ENCODE measurements around the gene PDIA6.
"Not testable (repeated sequence)": the region's sequence is repeated elsewhere in the genome, so short reads cannot be mapped to it uniquely, and the experiment has no call there.

The PDIA6 gene

DNA sequence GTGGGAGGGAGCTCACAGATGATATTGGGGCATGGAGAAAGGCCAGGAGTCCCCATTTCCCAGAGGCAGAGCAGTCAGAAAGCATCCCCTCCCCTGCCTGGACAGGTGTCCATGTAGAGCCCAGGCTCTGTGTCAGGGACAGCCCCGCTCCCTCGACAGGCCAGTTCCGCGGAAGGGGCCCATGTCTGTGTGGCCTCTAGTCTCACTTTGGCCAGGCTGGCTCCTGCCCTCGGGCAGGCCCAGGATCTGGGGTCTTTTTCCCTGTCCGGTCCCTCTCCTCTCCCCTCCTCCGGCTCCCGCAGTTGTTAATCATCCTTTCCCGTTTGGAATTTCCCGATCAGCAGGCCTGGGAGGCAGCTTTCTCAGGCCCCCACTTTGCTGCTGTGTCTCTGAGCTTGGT is 20.4 kb upstream of the PDIA6 start:
- DNase-seq (ENCODE audit: low read depth in 2 of 2) = no peak

GRCh38 chr2:10832203-10832936 is 19.8 kb upstream of the PDIA6 start:
- DNase-seq (ENCODE audit: low read depth in 2 of 2) = peak; percentile 63 to 78

GRCh38 chr2:10831400-10831985 is 18.9 kb upstream of the PDIA6 start:
- no peak for DNase-seq (ENCODE audit: low read depth in 2 of 2)

DNA sequence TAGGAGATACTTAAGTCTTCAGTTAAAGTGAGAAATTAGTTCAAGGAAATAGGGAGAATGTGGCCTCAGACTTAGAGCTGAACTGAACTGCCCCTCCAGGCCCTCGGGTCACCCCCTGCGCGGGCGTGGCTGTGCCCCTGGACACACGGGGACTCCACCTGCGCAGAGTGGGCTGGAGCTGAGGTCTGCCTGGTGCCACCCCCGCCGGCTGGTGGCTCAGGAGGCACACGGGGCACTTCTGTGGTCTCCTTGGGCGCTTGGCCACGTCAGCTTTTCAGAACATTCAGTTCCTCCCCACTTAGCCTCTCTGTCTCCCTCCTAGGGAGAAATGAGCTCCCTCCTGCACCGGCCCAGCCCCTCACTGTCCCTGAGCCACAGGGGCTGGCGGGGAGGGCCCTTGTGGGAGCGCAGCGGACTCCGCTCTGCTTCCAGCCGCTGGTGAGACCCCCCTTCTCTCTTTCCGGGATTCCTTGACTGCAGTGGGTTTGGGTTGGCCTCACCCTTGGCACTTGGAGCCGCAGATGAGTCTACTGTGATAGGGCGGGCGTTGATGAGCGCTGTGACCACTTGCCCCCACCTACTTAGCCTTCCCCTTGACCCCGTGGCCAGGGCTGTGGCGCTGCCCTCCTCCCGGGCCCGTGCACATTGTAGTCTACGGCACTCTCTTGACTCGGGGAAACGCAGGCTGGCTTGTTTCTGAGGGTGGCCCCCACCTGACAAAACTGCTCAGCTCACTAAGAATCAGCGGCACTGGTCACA is 18.2 kb upstream of the PDIA6 start:
- DNase-seq (ENCODE audit: low read depth in 2 of 2) = no peak

DNA sequence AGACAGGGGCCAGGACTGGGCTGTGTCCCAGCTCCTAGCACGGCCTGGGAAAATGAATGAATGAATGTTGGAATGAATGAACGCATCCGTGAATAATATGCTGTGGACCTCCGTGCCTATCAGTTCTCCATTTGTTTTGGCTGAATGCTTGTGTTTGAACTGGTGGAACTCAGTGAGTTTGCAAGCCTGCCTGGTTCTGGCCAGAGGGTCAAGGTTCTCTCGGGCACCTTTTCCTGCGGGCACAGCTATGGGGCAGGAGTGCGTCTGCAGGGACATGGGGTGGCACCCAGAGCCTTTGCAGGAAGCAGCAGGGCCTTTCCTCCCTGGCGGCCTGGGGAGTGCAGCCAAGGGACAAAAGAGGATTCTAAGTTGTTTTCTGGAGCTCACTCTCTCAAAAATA is 17.6 kb upstream of the PDIA6 start:
- DNase-seq (ENCODE audit: low read depth in 2 of 2) = no peak

DNA sequence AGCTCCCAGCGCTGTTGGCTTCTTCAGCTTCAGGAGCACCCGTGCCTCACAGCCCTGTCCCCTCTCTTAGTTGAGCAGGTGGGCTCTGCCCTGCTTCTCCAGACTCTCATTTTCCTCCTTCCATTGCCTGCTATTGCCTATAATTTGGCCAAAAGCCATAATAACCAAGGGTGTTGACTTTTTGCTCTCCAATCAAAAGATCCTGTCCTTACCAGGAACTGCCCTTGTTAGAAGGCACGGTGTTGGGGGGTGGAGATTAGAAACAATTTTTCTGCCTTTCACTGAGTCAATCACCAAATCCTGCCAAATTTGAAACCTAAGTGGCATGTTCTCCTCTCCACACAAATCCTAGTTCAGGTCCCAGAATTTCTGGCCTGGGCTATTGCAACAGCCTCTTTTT is 16.7 kb upstream of the PDIA6 start:
- DNase-seq (ENCODE audit: low read depth in 2 of 2) = no peak

- no peak for DNase-seq (ENCODE audit: low read depth in 2 of 2)
These were observed 15.8 kb upstream of the PDIA6 start for GRCh38 chr2:10828346-10828745.

- no peak for DNase-seq (ENCODE audit: low read depth in 2 of 2)
These were observed 14.0 kb upstream of the PDIA6 start for GRCh38 chr2:10826625-10827024.

DNA sequence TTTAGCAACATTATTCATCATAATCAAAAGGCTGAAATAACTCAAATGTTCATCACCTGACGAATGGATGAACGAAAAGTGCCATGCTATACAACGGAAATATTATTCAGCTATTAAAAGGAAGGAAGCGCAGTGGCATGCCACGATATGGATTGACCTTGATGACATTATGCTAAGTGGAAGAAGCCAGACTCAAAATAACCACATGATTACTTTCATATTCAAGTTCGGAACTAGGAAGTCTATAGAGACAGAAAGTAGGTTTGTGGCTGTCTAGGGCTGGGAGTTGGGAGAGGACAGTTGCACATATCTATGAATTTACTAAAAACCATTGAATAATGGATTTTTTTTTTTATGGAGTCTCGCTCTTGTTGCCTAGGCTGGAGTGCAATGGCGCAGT is 13.4 kb upstream of the PDIA6 start:
- no peak for DNase-seq (ENCODE audit: low read depth in 2 of 2)

GRCh38 chr2:10824191-10824590 is 11.6 kb upstream of the PDIA6 start:
- DNase-seq (ENCODE audit: low read depth in 2 of 2) = no peak

GRCh38 chr2:10820978-10821695 is 8.6 kb upstream of the PDIA6 start:
- no peak for DNase-seq (ENCODE audit: low read depth in 2 of 2)

GRCh38 chr2:10820562-10820961 is 8.0 kb upstream of the PDIA6 start:
- no peak for DNase-seq (ENCODE audit: low read depth in 2 of 2)

- no peak for DNase-seq (ENCODE audit: low read depth in 2 of 2)
These were observed 7.2 kb upstream of the PDIA6 start for GRCh38 chr2:10819714-10820314.

- no peak for DNase-seq (ENCODE audit: low read depth in 2 of 2)
These were observed 6.4 kb upstream of the PDIA6 start for GRCh38 chr2:10818984-10819383.

- not testable (repeated sequence) for DNase-seq (ENCODE audit: low read depth in 2 of 2)
These were observed 5.7 kb upstream of the PDIA6 start for GRCh38 chr2:10818305-10818704.

DNA sequence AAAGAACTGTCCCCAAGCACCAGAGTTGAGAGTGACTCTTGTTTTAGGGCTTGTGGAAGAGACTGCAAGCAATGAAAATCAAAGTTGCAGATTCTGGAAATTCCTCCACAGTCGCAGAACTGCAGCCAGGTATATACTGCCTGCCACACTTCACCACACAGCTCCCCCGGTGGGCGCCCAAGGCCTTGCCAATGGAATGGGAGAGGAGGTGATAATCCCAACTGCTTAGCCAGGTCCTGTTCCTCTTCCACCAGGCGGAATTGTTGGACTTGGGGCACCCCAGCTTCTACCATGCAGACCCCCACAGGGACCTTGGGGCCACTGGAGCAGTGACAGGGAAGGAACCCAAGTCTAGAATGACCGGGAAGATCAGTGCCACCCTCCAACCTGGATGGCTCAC is 4.8 kb upstream of the PDIA6 start:
- no peak for DNase-seq (ENCODE audit: low read depth in 2 of 2)

DNA sequence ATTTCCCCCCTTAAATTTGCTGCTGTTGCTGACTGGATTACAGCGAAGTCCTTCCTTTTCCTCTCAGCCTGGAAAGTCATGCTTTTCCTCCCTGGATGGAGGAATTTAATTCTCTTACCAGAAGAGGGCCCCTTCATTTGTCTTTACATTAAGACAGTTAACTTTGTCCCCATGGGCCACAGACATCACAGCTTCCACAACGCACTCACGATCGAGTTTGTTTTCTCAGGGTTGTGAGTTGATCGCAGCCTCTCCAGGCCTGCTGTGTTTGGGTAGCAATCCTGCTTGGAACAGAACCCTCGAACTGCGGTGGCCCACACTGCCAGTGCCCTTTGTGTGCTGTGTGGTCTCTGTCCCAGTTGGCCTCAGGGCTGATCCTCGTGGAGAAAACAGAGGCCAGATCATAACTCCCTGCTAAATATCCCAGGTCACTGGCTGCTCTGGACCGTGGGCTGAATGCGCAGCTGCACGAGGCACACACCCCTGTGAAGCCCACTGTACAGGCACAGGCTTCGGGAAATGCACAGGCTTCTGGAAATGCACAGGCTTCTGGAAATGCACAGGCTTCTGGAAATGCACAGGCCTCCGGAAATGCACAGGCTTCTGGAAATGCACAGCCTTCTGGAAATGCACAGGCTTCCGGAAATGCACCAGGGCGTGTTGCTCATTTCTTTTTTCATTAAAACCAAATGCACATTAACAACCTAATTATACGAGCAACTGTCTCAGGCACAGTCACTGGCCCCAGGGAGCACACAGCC is 2.2 kb upstream of the PDIA6 start:
- DNase-seq (ENCODE audit: low read depth in 2 of 2) = no peak

DNA sequence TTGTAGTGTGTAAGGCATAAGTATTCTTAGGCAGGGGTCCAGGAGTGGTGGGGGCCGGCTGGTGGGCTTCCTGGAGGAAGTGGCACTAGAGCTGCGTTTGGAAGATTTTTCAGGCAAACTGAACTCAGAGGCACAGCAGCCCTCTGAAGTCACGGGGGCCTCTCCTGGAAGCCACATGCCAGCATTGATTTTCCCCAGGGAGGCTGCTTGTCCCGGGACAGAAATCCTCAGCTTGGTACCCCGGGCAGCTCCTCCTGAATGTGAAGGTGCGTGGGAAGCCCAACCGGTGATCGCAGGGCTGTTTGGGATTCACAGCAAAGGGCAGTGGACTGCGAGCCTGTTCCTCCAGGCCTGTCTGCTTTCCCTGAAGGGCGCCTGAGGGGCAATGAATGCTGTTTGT is 1.6 kb upstream of the PDIA6 start:
- no peak for DNase-seq (ENCODE audit: low read depth in 2 of 2)

- not testable (repeated sequence) for DNase-seq (ENCODE audit: low read depth in 2 of 2)
These were observed 866 bp upstream of the PDIA6 start for GRCh38 chr2:10813163-10814138.

GRCh38 chr2:10811517-10811916 is 1.1 kb downstream of the PDIA6 start:
- no peak for DNase-seq (ENCODE audit: low read depth in 2 of 2)

Measured in stimulated activated CD4-positive, alpha-beta T cell treated with anti-CD3 and anti-CD28 coated beads, Interleukin-1b, Interleukin-23, amount 100 ng/mL, for 1 hour (primary cell).